ENCODE data around the gene MAGED4B. TPM values are rescaled to one million over a fixed set of nuclear protein-coding genes. Genes with fewer than 3 reads are reported as not detected.
"Not testable (repeated sequence)": the region's sequence is repeated elsewhere in the genome, so short reads cannot be mapped to it uniquely, and the experiment has no call there.

Gene MAGED4B, protein sequence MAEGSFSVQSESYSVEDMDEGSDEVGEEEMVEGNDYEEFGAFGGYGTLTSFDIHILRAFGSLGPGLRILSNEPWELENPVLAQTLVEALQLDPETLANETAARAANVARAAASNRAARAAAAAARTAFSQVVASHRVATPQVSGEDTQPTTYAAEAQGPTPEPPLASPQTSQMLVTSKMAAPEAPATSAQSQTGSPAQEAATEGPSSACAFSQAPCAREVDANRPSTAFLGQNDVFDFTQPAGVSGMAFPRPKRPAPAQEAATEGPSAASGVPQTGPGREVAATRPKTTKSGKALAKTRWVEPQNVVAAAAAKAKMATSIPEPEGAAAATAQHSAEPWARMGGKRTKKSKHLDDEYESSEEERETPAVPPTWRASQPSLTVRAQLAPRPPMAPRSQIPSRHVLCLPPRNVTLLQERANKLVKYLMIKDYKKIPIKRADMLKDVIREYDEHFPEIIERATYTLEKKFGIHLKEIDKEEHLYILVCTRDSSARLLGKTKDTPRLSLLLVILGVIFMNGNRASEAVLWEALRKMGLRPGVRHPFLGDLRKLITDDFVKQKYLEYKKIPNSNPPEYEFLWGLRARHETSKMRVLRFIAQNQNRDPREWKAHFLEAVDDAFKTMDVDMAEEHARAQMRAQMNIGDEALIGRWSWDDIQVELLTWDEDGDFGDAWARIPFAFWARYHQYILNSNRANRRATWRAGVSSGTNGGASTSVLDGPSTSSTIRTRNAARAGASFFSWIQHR
- total RNA-seq = 1 to 10 TPM; 3.2 to 4.5 TPM

- H3K36me3 Mint-ChIP-seq; H3K27me3 Mint-ChIP-seq; ATAC-seq (ENCODE audit: low read depth); H3K9me3 Mint-ChIP-seq; H3K27ac Mint-ChIP-seq; H3K4me1 Mint-ChIP-seq; DNase-seq; POLR2A ChIA-PET; H3K4me3 Mint-ChIP-seq: not testable (repeated sequence)
Observed at GRCh38 chrX:52068666-52069640, at the start of gene MAGED4B. Gene MAGED4B, minus strand, starts transcription at chrX:52069183. Its CDS starts 1,011 bp downstream, at chrX:52068172.

DNA sequence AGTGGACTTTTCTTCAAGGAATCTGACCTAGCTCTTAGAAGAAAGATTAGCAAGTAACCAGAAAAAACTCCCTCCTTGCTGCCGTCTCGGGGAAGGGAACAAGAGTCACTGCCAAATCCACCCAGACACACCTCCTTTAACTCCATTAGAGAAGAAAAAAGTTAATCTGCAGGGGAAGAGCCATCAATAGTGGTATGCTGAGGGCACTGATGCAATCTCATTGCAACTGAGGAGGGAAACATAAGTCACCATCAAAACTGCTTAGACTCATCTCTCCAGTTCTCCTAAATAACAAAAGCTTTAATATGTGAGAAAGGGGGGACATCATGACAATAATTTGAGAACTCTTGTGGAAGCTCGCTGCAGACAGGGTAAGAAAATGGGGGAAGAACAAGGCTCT lies 49.3 kb upstream of the MAGED4B start:
- Mint-ChIP-seq H3K27ac (no peak overlapping the region), H3K36me3 (no peaks in the 10 kb centered on the region)

GRCh38 chrX:52082578-52082977 lies 13.6 kb upstream of the MAGED4B start:
- Mint-ChIP-seq H3K9me3 (no peaks in the 10 kb centered on the region), H3K4me3 (no peak overlapping the region), H3K4me1 (no peaks in the 10 kb centered on the region), H3K27me3 (peaks cover 11% of the 10 kb centered on the region), H3K27ac (no peak overlapping the region), H3K36me3 (no peaks in the 10 kb centered on the region)
- no peak for ATAC-seq (ENCODE audit: low read depth)
- no peak for DNase-seq
- POLR2A ChIA-PET = no interaction called here

More for the DNA sequence above, 49.3 kb upstream of the MAGED4B start:
- ATAC-seq (ENCODE audit: low read depth) (no peak), DNase-seq (no peak)
- Mint-ChIP-seq H3K27me3 (no peaks in the 10 kb centered on the region), H3K9me3 (no peaks in the 10 kb centered on the region), H3K4me3 (no peak overlapping the region), H3K4me1 (no peaks in the 10 kb centered on the region)
- POLR2A ChIA-PET = no interaction called here

DNA sequence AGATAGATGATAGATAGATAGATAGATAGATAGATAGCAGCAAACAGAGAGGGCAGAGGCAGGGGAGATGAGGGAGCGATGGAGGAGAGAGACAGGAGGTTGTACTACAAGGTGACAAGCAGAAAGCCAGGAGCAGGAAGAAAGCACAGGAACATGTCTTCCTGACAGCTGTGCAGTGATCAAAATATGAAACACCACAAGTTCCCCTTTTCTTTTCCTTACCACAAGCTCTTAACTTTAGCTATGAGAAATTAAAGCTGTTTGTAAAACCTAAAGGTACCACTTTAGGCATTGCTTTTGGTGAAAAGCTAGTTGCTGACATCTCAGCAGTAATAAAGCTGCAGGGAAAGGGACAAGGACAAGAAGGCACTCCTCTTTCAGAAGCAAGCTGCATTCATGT lies 9.1 kb upstream of the MAGED4B start:
- H3K36me3 Mint-ChIP-seq = no peaks in the 10 kb centered on the region
- no peak for ATAC-seq (ENCODE audit: low read depth)
- no peak overlapping the region for H3K4me3 Mint-ChIP-seq
- H3K27me3 Mint-ChIP-seq = peaks cover 9% of the 10 kb centered on the region
- H3K27ac Mint-ChIP-seq = no peak overlapping the region
- no peaks in the 10 kb centered on the region for H3K9me3 Mint-ChIP-seq
- POLR2A ChIA-PET = no interaction called here
- no peaks in the 10 kb centered on the region for H3K4me1 Mint-ChIP-seq
- no peak for DNase-seq

- ATAC-seq (ENCODE audit: low read depth); H3K9me3 Mint-ChIP-seq; H3K27ac Mint-ChIP-seq; POLR2A ChIA-PET; H3K4me1 Mint-ChIP-seq; H3K27me3 Mint-ChIP-seq; H3K4me3 Mint-ChIP-seq; DNase-seq; H3K36me3 Mint-ChIP-seq: not testable (repeated sequence)
Observed at GRCh38 chrX:52042288-52042687, 26.7 kb downstream of the MAGED4B start.

DNA sequence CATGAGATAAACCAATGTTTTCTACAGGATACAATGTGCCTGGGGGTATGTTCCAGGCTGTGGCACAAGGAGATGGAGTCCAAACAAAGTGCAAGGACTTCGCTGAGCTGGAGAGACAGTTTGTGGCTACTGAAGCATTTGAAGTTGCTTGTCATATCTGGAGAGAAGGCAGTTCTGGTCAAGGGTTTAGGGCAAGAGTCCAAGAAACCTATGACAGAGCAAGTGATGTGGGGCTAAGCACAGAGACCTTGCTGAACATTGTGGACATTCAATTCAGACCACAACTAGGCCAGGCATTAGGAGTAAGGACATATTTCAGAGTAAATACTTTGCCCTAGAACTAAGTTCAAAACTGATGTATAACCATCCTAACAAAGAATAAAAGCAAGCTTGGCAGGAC lies 34.8 kb downstream of the MAGED4B start:
- no peaks in the 10 kb centered on the region for H3K36me3 Mint-ChIP-seq
- H3K9me3 Mint-ChIP-seq = no peaks in the 10 kb centered on the region
- no peaks in the 10 kb centered on the region for H3K4me1 Mint-ChIP-seq
- H3K4me3 Mint-ChIP-seq = no peak overlapping the region
- POLR2A ChIA-PET = no interaction called here
- no peak overlapping the region for H3K27ac Mint-ChIP-seq
- peaks cover 2% of the 10 kb centered on the region for H3K27me3 Mint-ChIP-seq
- ATAC-seq (ENCODE audit: low read depth) = no peak
- no peak for DNase-seq

- Mint-ChIP-seq H3K4me3 (no peak overlapping the region), H3K27me3 (peaks cover 3% of the 10 kb centered on the region), H3K9me3 (no peaks in the 10 kb centered on the region), H3K36me3 (no peaks in the 10 kb centered on the region), H3K27ac (no peak overlapping the region), H3K4me1 (no peaks in the 10 kb centered on the region)
- ATAC-seq (ENCODE audit: low read depth) (no peak), DNase-seq (no peak)
- POLR2A ChIA-PET = no interaction called here
Observed at GRCh38 chrX:52031371-52031770, 37.6 kb downstream of the MAGED4B start.

DNA sequence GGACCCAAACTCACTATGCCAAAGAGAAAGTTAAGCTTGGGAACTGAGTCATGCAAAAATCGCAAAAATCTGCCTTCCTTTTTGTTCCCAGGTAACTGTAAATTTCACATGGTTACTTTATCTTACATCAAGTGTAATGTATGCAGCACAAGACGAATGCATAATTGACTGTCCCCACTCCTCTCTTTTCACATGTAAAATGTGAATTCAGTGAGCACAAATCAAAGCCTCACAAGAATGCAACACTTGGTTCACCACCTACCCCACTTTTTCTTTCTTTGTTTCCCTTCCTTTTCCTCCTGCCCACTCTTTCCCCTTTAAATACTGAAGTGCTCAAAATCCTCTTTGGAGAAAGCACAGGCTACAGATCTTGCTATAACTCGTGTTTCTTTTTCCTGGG lies 53.2 kb downstream of the MAGED4B start:
- H3K36me3 Mint-ChIP-seq = no peaks in the 10 kb centered on the region
- DNase-seq (no peak), ATAC-seq (ENCODE audit: low read depth) (no peak)
- no peaks in the 10 kb centered on the region for H3K27me3 Mint-ChIP-seq
- POLR2A ChIA-PET = no interaction called here
- no peaks in the 10 kb centered on the region for H3K4me1 Mint-ChIP-seq
- no peak overlapping the region for H3K27ac Mint-ChIP-seq
- H3K9me3 Mint-ChIP-seq = no peaks in the 10 kb centered on the region
- no peak overlapping the region for H3K4me3 Mint-ChIP-seq

Other genes with a start within 250 kb of the MAGED4B start
- 10 to 100 TPM; 52.5 to 54.0 TPM for gene MAGED1, start 175.6 kb downstream of the MAGED4B start, total RNA-seq
- 1 to 10 TPM; 1.4 to 1.5 TPM for gene MAGED4, start 115.7 kb upstream of the MAGED4B start, total RNA-seq